ENCODE measurements around the gene CAMSAP2. TPM values are rescaled to one million over a fixed set of nuclear protein-coding genes. Genes with fewer than 3 reads are reported as not detected.
"Not testable (repeated sequence)": the region's sequence is repeated elsewhere in the genome, so short reads cannot be mapped to it uniquely, and the experiment has no call there.

Gene CAMSAP2
- total RNA-seq, 1 experiment from 2014 or later: 35.1 TPM

DNA sequence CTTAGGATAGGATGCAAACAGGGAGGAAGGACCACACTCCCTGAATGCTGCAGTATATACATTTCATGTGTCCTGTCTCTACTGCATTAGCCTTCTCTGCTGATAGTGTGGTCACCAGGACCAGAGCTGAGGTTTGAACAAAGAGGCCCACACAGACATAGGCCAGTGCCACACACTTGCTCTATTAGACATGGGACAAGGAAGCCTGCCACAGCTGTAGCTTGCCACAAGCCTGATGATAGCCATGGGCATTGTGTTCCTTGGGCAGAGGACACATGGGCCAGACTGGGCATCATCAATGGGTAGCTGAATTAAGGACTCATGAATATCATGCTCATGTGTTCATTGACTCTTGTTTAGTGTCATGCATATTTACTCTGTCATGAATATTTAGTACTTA lies 10.4 kb downstream of the CAMSAP2 start:
- H3K9me3 ChIP-seq (replicated peaks): no peaks in the 10 kb centered on the region
- no peak overlapping the region for H3K4me3 ChIP-seq
- H3K4me1 ChIP-seq (replicated peaks): peaks cover 10% of the 10 kb centered on the region
- H3K27ac ChIP-seq: no peak overlapping the region
- H3K36me3 ChIP-seq: peaks cover 23% of the 10 kb centered on the region
- DNase-seq (ENCODE audit: low read depth in 1 of 2, low spot score in 2 of 2): no peak
- H3K27me3 ChIP-seq (replicated peaks): no peaks in the 10 kb centered on the region

- not testable (repeated sequence) for H3K9me3 ChIP-seq (replicated peaks); H3K27me3 ChIP-seq (replicated peaks); H3K4me1 ChIP-seq (replicated peaks); H3K4me3 ChIP-seq
- peak; percentile 48 to 55 for DNase-seq (ENCODE audit: low read depth in 1 of 2, low spot score in 2 of 2)
- Histone ChIP-seq H3K27ac (peak overlapping the region; percentile 38), H3K36me3 (peaks cover 18% of the 10 kb centered on the region)
Measured at GRCh38 chr1:200750749-200751148, 12.1 kb downstream of the CAMSAP2 start.

GRCh38 chr1:200751717-200752116 lies 13.0 kb downstream of the CAMSAP2 start:
- Histone ChIP-seq H3K4me3 (no peak overlapping the region), H3K4me1 (replicated peaks) (peaks cover 10% of the 10 kb centered on the region), H3K27ac (no peak overlapping the region), H3K9me3 (replicated peaks) (no peaks in the 10 kb centered on the region), H3K36me3 (peaks cover 14% of the 10 kb centered on the region), H3K27me3 (replicated peaks) (no peaks in the 10 kb centered on the region)
- DNase-seq (ENCODE audit: low read depth in 1 of 2, low spot score in 2 of 2): no peak

GRCh38 chr1:200753650-200754198 lies 15.0 kb downstream of the CAMSAP2 start:
- Histone ChIP-seq H3K27ac (no peak overlapping the region), H3K9me3 (replicated peaks) (no peaks in the 10 kb centered on the region), H3K27me3 (replicated peaks) (no peaks in the 10 kb centered on the region), H3K4me3 (no peak overlapping the region), H3K4me1 (replicated peaks) (peaks cover 10% of the 10 kb centered on the region), H3K36me3 (peaks cover 4% of the 10 kb centered on the region; the same call in 1 of the 2 replicates)
- DNase-seq (ENCODE audit: low read depth in 1 of 2, low spot score in 2 of 2): no peak

DNA sequence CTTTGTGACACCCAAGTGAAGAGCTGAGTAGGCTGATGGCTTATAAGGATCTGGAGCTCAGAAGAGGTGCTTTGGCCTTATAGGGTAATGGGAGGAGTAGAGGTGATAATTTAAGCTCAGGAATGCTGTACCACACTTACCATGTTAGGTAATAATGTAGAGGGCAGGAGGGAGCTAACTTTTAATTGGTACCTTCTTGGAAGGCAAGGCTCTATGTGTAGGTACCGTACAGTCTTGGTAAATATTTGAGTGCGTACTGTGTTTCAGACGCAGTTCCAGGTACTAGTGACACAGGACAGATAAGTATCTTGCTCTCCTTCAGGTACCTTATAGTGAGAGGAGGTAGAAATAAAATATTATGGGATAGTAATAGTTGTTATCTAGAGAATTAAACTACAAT lies 16.8 kb downstream of the CAMSAP2 start:
- Histone ChIP-seq H3K4me3 (no peak overlapping the region), H3K27ac (no peak overlapping the region), H3K36me3 (no peaks in the 10 kb centered on the region), H3K27me3 (replicated peaks) (no peaks in the 10 kb centered on the region), H3K4me1 (replicated peaks) (peaks cover 6% of the 10 kb centered on the region), H3K9me3 (replicated peaks) (no peaks in the 10 kb centered on the region)
- DNase-seq (ENCODE audit: low read depth in 1 of 2, low spot score in 2 of 2): no peak

DNA sequence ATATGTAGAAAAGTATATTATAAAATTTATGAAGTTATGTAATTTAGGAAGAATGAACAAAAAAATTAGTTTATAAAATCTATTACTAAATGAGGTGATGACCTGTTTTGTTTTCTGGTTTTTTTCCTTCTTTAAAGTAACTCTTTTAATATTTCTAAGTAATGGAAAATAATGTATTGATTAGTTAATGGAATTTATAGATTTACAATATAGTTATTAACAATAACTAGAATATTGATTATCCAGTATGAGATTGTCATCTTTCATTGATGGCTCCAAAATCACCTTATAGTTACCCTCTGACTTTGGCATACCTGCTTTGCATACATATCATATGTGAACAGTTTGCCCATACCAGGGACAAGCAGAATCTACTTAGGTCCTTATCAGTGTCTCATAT lies 23.4 kb downstream of the CAMSAP2 start:
- Histone ChIP-seq H3K4me1 (replicated peaks) (no peaks in the 10 kb centered on the region), H3K4me3 (no peak overlapping the region), H3K9me3 (replicated peaks) (no peaks in the 10 kb centered on the region), H3K27ac (no peak overlapping the region), H3K27me3 (replicated peaks) (no peaks in the 10 kb centered on the region), H3K36me3 (peaks cover 37% of the 10 kb centered on the region)
- DNase-seq (ENCODE audit: low read depth in 1 of 2, low spot score in 2 of 2): no peak

GRCh38 chr1:200767321-200767720 lies 28.6 kb downstream of the CAMSAP2 start:
- peaks cover 64% of the 10 kb centered on the region for H3K36me3 ChIP-seq
- H3K27ac ChIP-seq: no peak overlapping the region
- no peaks in the 10 kb centered on the region for H3K27me3 ChIP-seq (replicated peaks)
- H3K9me3 ChIP-seq (replicated peaks): 0 out of 2 replicates have a peak, but pooled peaks cover 2% of the 10 kb centered on the region
- DNase-seq (ENCODE audit: low read depth in 1 of 2, low spot score in 2 of 2): no peak
- peaks cover 9% of the 10 kb centered on the region for H3K4me1 ChIP-seq (replicated peaks)
- H3K4me3 ChIP-seq: no peak overlapping the region

- Histone ChIP-seq H3K4me3 (no peak overlapping the region), H3K27ac (peak overlapping the region; percentile 12; the same call in 1 of the 2 replicates), H3K9me3 (replicated peaks) (0 out of 2 replicates have a peak, but pooled peaks cover 2% of the 10 kb centered on the region), H3K27me3 (replicated peaks) (no peaks in the 10 kb centered on the region), H3K4me1 (replicated peaks) (peaks cover 25% of the 10 kb centered on the region), H3K36me3 (peaks cover 38% of the 10 kb centered on the region)
- peak in 1 of 2 experiments; percentile 23 for DNase-seq (ENCODE audit: low read depth in 1 of 2, low spot score in 2 of 2)
Measured at GRCh38 chr1:200771625-200772555, 33.2 kb downstream of the CAMSAP2 start.

DNA sequence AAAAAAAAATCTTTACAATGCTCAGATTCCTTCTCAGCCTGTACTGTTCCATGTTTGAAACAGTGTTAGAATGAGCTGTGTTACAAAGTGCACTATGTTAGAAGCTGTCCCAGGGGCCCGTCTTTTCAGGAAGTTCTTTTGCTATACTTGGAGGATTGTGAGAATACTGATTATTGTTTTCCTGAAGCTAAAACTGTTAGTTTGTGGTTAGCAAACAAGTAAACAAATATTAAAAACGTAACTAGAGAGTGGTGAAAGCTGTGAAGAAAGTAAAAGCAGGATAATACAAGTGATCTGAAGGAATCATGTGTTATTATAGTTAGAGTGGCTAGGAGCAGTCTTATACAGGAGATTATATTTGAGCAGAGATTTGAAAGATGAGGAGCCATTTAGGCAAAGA lies 35.6 kb downstream of the CAMSAP2 start:
- H3K4me3 ChIP-seq: no peak overlapping the region
- DNase-seq (ENCODE audit: low read depth in 1 of 2, low spot score in 2 of 2): no peak
- H3K27ac ChIP-seq: no peak overlapping the region
- H3K36me3 ChIP-seq: peaks cover 20% of the 10 kb centered on the region
- H3K9me3 ChIP-seq (replicated peaks): no peaks in the 10 kb centered on the region
- no peaks in the 10 kb centered on the region for H3K27me3 ChIP-seq (replicated peaks)
- peaks cover 25% of the 10 kb centered on the region for H3K4me1 ChIP-seq (replicated peaks)

DNA sequence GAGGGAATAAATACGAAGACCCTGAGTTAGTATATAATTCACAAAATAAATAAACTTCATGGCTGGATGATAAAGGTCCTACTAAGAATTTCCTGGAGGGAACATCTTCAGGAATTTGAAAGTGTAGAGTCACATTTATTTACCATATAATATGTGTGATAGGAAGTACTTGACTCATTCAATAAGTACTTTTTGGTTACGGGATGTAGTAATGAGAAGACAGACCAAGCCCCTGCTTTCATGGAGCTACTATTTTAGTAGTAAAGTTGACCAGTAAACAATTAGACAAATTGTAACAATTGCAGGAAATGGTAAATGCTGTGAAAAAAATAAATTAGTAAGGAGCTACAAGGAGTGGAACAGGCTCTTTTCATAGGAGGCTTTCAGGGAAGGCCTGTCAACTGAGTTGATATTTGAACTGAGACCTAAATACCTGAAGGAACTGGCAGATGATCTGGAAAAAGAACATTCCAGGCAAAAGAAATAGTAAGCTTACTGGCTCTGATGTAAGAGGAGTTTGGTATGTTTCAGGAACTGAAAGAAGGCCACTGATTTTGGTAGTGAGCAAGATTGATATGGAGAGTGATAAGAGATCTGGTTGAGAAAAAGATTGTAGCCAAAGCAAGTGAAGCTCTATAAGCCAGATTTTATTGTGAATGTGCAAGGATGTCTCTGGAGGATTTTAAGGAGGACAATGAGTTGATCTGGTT lies 36.2 kb downstream of the CAMSAP2 start:
- H3K27me3 ChIP-seq (replicated peaks): no peaks in the 10 kb centered on the region
- H3K4me1 ChIP-seq (replicated peaks): peaks cover 25% of the 10 kb centered on the region
- H3K27ac ChIP-seq: no peak overlapping the region
- no peak overlapping the region for H3K4me3 ChIP-seq
- peaks cover 14% of the 10 kb centered on the region for H3K36me3 ChIP-seq
- no peaks in the 10 kb centered on the region for H3K9me3 ChIP-seq (replicated peaks)
- no peak for DNase-seq (ENCODE audit: low read depth in 1 of 2, low spot score in 2 of 2)

DNA sequence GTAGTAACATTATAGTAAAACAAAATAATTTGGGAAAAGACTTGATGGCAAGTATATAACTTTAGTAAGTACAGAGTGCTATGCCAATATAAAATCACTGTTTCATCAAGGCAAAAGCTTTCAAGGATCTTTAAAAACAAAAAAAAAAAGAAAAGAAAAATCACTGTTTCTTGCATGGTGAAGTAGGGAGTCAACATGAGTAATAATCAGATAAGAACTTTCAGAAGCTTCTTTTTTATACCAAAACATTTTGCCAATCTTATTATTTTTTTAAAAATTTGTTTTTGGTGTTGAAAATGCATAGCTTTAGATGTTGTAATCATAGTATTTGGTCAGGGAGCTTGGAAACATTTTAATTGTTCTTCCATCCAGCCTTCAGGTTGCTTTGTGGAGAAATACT lies 37.2 kb downstream of the CAMSAP2 start:
- H3K9me3 ChIP-seq (replicated peaks): no peaks in the 10 kb centered on the region
- H3K27me3 ChIP-seq (replicated peaks): no peaks in the 10 kb centered on the region
- DNase-seq (ENCODE audit: low read depth in 1 of 2, low spot score in 2 of 2): no peak
- peaks cover 32% of the 10 kb centered on the region for H3K4me1 ChIP-seq (replicated peaks)
- H3K4me3 ChIP-seq: no peak overlapping the region
- peaks cover 13% of the 10 kb centered on the region; the same call in 1 of the 2 replicates for H3K36me3 ChIP-seq
- H3K27ac ChIP-seq: no peak overlapping the region

- no peak for DNase-seq (ENCODE audit: low read depth in 1 of 2, low spot score in 2 of 2)
- H3K27me3 ChIP-seq (replicated peaks): no peaks in the 10 kb centered on the region
- H3K27ac ChIP-seq: no peak overlapping the region
Measured at GRCh38 chr1:200776949-200777348, 38.3 kb downstream of the CAMSAP2 start.

DNA sequence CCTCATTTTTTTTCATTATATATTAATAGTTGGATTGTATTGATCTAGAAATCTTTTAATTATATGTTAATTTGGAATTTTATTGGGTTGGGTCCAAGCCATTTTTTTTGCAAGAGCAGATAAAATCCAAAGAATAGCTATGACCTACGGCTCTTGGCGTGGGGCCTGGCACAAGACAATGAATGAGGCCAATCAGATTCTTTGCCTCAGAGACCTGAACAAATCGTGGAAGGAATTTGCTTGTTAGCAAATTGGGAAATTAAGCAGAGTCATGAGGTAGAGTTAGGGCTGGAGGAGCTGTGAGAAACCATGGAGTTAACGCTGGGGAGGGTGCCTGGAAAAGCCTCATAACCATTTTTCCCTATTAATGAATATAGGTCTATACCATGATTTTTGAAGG lies 40.1 kb downstream of the CAMSAP2 start:
- H3K27ac ChIP-seq: no peak overlapping the region
- H3K27me3 ChIP-seq (replicated peaks): no peaks in the 10 kb centered on the region
- DNase-seq (ENCODE audit: low read depth in 1 of 2, low spot score in 2 of 2): no peak
- H3K36me3 ChIP-seq: peaks cover 28% of the 10 kb centered on the region; the same call in 1 of the 2 replicates
- H3K4me3 ChIP-seq: no peak overlapping the region
- peaks cover 27% of the 10 kb centered on the region for H3K4me1 ChIP-seq (replicated peaks)
- H3K9me3 ChIP-seq (replicated peaks): no peaks in the 10 kb centered on the region

More at GRCh38 chr1:200776949-200777348, 38.3 kb downstream of the CAMSAP2 start:
- Histone ChIP-seq H3K36me3 (peaks cover 19% of the 10 kb centered on the region; the same call in 1 of the 2 replicates), H3K4me3 (no peak overlapping the region), H3K4me1 (replicated peaks) (peaks cover 30% of the 10 kb centered on the region), H3K9me3 (replicated peaks) (no peaks in the 10 kb centered on the region)
